HepG2 (cell line): ENCODE measurements around the gene CALM1. TPM values are rescaled to one million over a fixed set of nuclear protein-coding genes. Genes with fewer than 3 reads are reported as not detected.

Experiments
- ATAC-seq: fragments of 200-7000 bp; cut with Tn5 transposase; 3 replicates; pipeline ENCODE4 v1.9.1; 2020; ENCODE audit warnings: mild to moderate bottlenecking, moderate library complexity
- BruUV-seq: library from RNA; stranded (reverse); fragments of 400-500 nt; replicated peaks from 2 replicates; lab custom pipeline; 2021; lab: Mats Ljungman, UMichigan
- CTCF ChIA-PET: fragments of 300-600 bp; formaldehyde crosslinking; extraction: SDS; loops from one replicate; lab custom pipeline; 2021; ENCODE audit warnings: low total read pairs, inconsistent platforms, low intra/inter-chr PET ratio; lab: Yijun Ruan, JAX
- POLR2A ChIA-PET: fragments of 350-600 bp; sonication (Branson Sonifier 250); formaldehyde crosslinking; loops from one replicate; lab custom pipeline; 2020; ENCODE audit warnings: antibody characterized with exemption, inconsistent platforms; lab: Yijun Ruan, JAX
- DNase-seq: peaks from one replicate; pipeline ENCODE4 v3.0.0-alpha.2; 2015; ENCODE audit warnings: low spot score
- FAIRE-seq: peaks from 3 replicates; lab custom pipeline; 2011; peaks lifted over from hg19 to GRCh38; lab: Jason Lieb, UNC
- H2AFZ ChIP-seq: one replicate; pipeline ENCODE4 v1.6.1; 2011; ENCODE audit warnings: low read length, inconsistent platforms
- H3K27ac ChIP-seq: fragments of 300-600 bp; 3 replicates; pipeline ENCODE4 v1.8.0; 2011; ENCODE audit warnings: mixed run types, mild to moderate bottlenecking, mixed read lengths, low read length, inconsistent platforms; ENCODE audit not compliant: insufficient read depth; ENCODE audit errors: extremely low read length
- H3K27me3 ChIP-seq, 2 experiments: fragments of 200-600 bp in 1 of 2; 2 replicates in 1 of 2; 3 replicates in 1 of 2; pipeline versions ENCODE4 v1.6.0 to v1.8.0; 2011; ENCODE audit warnings: low read length in 2 of 2, mild to moderate bottlenecking in 2 of 2, moderate library complexity in 2 of 2, inconsistent platforms in 1 of 2; ENCODE audit not compliant: insufficient read depth in 2 of 2, control insufficient read depth in 1 of 2
- H3K36me3 ChIP-seq, 2 experiments: fragments of 200-600 bp in 1 of 2; replicated peaks in 1 of 2; 2 replicates in 1 of 2; 3 replicates in 1 of 2; pipeline versions ENCODE4 v1.5.1 to v1.8.0; 2011; ENCODE audit warnings: low read length in 2 of 2, inconsistent platforms in 1 of 2; ENCODE audit not compliant: insufficient read depth in 2 of 2, control insufficient read depth in 1 of 2
- H3K4me1 ChIP-seq: 2 replicates; pipeline ENCODE4 v1.5.1; 2012; ENCODE audit warnings: low read length, inconsistent platforms; ENCODE audit not compliant: insufficient read depth
- H3K4me2 ChIP-seq: 2 replicates; pipeline ENCODE4 v1.6.0; 2011; ENCODE audit warnings: low read depth, low read length, inconsistent platforms
- H3K4me3 ChIP-seq, 3 experiments: fragments of 200-600 bp in 1 of 3; sonication (generic), shearing (Covaris generic) in 1 of 3; replicated peaks in 1 of 3; 2 replicates each; pipeline ENCODE4 v1.5.1; 2011 to 2016; ENCODE audit warnings: low read length in 3 of 3, inconsistent platforms in 2 of 3, low read depth in 2 of 3, mild to moderate bottlenecking in 2 of 3, control low read depth in 1 of 3, mixed read lengths in 1 of 3; ENCODE audit not compliant: insufficient read depth in 1 of 3
- H3K79me2 ChIP-seq: one replicate; pipeline ENCODE4 v1.6.1; 2011; ENCODE audit warnings: low read length, inconsistent platforms; ENCODE audit not compliant: insufficient read depth
- H3K9ac ChIP-seq: 2 replicates; pipeline ENCODE4 v1.6.0; 2011; ENCODE audit warnings: mild to moderate bottlenecking, low read depth, low read length, inconsistent platforms; ENCODE audit not compliant: insufficient read depth
- H3K9me3 ChIP-seq: 2 replicates; pipeline ENCODE4 v1.5.1; 2012; ENCODE audit warnings: mild to moderate bottlenecking, low read length
- H4K20me1 ChIP-seq: 2 replicates; pipeline ENCODE4 v1.6.0; 2011; ENCODE audit warnings: inconsistent platforms, mild to moderate bottlenecking, low read length, moderate library complexity; ENCODE audit not compliant: insufficient read depth
- FOXC1 ChIP-seq: sonication (generic); formaldehyde crosslinking; IDR thresholded peaks from 2 replicates; pipeline ENCODE4 v1.8.0; 2022; ENCODE audit warnings: mild to moderate bottlenecking, missing genetic modification reagents, borderline replicate concordance
- RBFOX2 ChIP-seq: fragments of 200-400 bp; formaldehyde crosslinking; IDR thresholded peaks from 2 replicates; pipeline ENCODE4 v1.6.1; 2017; ENCODE audit warnings: low read depth, mild to moderate bottlenecking, low read length
- ZFYVE20 ChIP-seq: sonication (generic); formaldehyde crosslinking; IDR thresholded peaks from 2 replicates; pipeline ENCODE4 v1.8.0; 2023; ENCODE audit warnings: low read depth, mild to moderate bottlenecking, moderate library complexity, missing genetic modification reagents, borderline replicate concordance
- ZNF34 ChIP-seq: sonication (generic); formaldehyde crosslinking; IDR thresholded peaks from 2 replicates; pipeline ENCODE4 v1.4.0; 2020; ENCODE audit warnings: mild to moderate bottlenecking, missing genetic modification reagents, borderline replicate concordance
- ZSCAN22 ChIP-seq: sonication (generic); formaldehyde crosslinking; IDR thresholded peaks from 2 replicates; pipeline ENCODE4 v1.4.0; 2020; ENCODE audit warnings: mild to moderate bottlenecking, missing genetic modification reagents
- WGBS: methylation state at CpG from one replicate; pipeline ENCODE4 v1.1.6; 2017; ENCODE audit warnings: low lambda C conversion rate; 5-methylcytosine and 5-hydroxymethylcytosine counted together
- in situ Hi-C: cut with HindIII; loops from 2 replicates; pipeline ENCODE4 v1.10.0; 2017; ENCODE audit warnings: low pct_unique_long_range_greater_than_20kb; ENCODE audit not compliant: extremely low pct_ligation_motif_present
- intact Hi-C: fragments of 100-400 bp; cut with micrococcal nuclease; formaldehyde crosslinking; loops from one replicate; pipeline ENCODE4 v1.10.0; 2022; ENCODE audit not compliant: unreplicated experiment
- polyA plus RNA-seq, 8 experiments: library from polyadenylated mRNA; depleted of rRNA in 3 of 8; stranded (reverse) in 7 of 8; unstranded in 1 of 8; fragments of >200 nt; fragmentation: Illumina TruSeq in 4 of 8; extraction: Trizol in 4 of 8; gene quantifications; 2 replicates each; pipeline versions ENCODE4 v1.2.1 to v1.2.3, GENCODE V29; 2011 to 2016; ENCODE audit warnings: low read depth in 4 of 8, missing spikeins in 1 of 8, mixed read lengths in 1 of 8; ENCODE audit not compliant: insufficient read depth in 1 of 8
- total RNA-seq, 5 experiments: library from RNA; depleted of rRNA; stranded (reverse); fragments of >200 nt; fragmentation: Illumina TruSeq; extraction: Trizol; gene quantifications; 2 replicates each; pipeline ENCODE4 v1.2.3, GENCODE V29; 2016; ENCODE audit warnings: low read depth in 1 of 5
- TF ChIP-seq, protein P1 (sequence below): sonication (generic); formaldehyde crosslinking; IDR thresholded peaks from 2 replicates; pipeline ENCODE4 v1.4.0; 2020; ENCODE audit warnings: missing genetic modification reagents
- TF ChIP-seq, protein P2 (sequence below): fragments of 450-650 bp; IDR thresholded peaks from 2 replicates; pipeline ENCODE4 v1.6.1; 2017; ENCODE audit warnings: mild to moderate bottlenecking

CALM1 gene
- total and polyA plus RNA-seq, 2 of the 13 experiments (the other 11 are each of a cell fraction or from before 2014, with no cell fraction given): 110 to 238 TPM

- TF ChIP-seq FOXC1 (CRISPR knock-in tag) (no peak), ZNF34 (CRISPR knock-in tag) (no peak)
- TF ChIP-seq, all 625 proteins: peak for 21
Observed at GRCh38 chr14:90397425-90398314, 841 bp downstream of the CALM1 start (continued).

- FAIRE-seq: no peak
- TF ChIP-seq, protein P1, sequence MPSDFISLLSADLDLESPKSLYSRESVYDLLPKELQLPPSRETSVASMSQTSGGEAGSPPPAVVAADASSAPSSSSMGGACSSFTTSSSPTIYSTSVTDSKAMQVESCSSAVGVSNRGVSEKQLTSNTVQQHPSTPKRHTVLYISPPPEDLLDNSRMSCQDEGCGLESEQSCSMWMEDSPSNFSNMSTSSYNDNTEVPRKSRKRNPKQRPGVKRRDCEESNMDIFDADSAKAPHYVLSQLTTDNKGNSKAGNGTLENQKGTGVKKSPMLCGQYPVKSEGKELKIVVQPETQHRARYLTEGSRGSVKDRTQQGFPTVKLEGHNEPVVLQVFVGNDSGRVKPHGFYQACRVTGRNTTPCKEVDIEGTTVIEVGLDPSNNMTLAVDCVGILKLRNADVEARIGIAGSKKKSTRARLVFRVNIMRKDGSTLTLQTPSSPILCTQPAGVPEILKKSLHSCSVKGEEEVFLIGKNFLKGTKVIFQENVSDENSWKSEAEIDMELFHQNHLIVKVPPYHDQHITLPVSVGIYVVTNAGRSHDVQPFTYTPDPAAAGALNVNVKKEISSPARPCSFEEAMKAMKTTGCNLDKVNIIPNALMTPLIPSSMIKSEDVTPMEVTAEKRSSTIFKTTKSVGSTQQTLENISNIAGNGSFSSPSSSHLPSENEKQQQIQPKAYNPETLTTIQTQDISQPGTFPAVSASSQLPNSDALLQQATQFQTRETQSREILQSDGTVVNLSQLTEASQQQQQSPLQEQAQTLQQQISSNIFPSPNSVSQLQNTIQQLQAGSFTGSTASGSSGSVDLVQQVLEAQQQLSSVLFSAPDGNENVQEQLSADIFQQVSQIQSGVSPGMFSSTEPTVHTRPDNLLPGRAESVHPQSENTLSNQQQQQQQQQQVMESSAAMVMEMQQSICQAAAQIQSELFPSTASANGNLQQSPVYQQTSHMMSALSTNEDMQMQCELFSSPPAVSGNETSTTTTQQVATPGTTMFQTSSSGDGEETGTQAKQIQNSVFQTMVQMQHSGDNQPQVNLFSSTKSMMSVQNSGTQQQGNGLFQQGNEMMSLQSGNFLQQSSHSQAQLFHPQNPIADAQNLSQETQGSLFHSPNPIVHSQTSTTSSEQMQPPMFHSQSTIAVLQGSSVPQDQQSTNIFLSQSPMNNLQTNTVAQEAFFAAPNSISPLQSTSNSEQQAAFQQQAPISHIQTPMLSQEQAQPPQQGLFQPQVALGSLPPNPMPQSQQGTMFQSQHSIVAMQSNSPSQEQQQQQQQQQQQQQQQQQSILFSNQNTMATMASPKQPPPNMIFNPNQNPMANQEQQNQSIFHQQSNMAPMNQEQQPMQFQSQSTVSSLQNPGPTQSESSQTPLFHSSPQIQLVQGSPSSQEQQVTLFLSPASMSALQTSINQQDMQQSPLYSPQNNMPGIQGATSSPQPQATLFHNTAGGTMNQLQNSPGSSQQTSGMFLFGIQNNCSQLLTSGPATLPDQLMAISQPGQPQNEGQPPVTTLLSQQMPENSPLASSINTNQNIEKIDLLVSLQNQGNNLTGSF (CRISPR knock-in tag): no peak
- TF ChIP-seq, protein P2, sequence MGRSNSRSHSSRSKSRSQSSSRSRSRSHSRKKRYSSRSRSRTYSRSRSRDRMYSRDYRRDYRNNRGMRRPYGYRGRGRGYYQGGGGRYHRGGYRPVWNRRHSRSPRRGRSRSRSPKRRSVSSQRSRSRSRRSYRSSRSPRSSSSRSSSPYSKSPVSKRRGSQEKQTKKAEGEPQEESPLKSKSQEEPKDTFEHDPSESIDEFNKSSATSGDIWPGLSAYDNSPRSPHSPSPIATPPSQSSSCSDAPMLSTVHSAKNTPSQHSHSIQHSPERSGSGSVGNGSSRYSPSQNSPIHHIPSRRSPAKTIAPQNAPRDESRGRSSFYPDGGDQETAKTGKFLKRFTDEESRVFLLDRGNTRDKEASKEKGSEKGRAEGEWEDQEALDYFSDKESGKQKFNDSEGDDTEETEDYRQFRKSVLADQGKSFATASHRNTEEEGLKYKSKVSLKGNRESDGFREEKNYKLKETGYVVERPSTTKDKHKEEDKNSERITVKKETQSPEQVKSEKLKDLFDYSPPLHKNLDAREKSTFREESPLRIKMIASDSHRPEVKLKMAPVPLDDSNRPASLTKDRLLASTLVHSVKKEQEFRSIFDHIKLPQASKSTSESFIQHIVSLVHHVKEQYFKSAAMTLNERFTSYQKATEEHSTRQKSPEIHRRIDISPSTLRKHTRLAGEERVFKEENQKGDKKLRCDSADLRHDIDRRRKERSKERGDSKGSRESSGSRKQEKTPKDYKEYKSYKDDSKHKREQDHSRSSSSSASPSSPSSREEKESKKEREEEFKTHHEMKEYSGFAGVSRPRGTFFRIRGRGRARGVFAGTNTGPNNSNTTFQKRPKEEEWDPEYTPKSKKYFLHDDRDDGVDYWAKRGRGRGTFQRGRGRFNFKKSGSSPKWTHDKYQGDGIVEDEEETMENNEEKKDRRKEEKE: no peak
- 0 out of 2 replicates have a peak, but pooled peaks have one; percentile 1 for TF ChIP-seq RBFOX2
- TF ChIP-seq ZFYVE20 (CRISPR knock-in tag): no peak
- TF ChIP-seq ZSCAN22 (CRISPR knock-in tag): no peak
Observed at GRCh38 chr14:90398315-90398839, 1.5 kb downstream of the CALM1 start.

More at GRCh38 chr14:90398315-90398839, 1.5 kb downstream of the CALM1 start:
- intact Hi-C loops (loop anchor here (5.0 kb wide), 1 partner anchor 359 kb away; no protein-coding TSS in a partner anchor), in situ Hi-C loops (loop anchor here (5.0 kb wide), 1 partner anchor 124 kb away; no protein-coding TSS in a partner anchor)
- DNase-seq (no peak), ATAC-seq (peak; percentile 24)
- BruUV-seq: no TSS peak
- H3K27ac ChIP-seq: peak overlapping the region; percentile 52
- peaks cover 32% of the 10 kb centered on the region for H3K79me2 ChIP-seq
- H2AFZ ChIP-seq: no peak overlapping the region
- peaks cover 16 to 34% of the 10 kb centered on the region in 2 experiments for H3K36me3 ChIP-seq
- peaks cover 23% of the 10 kb centered on the region for H4K20me1 ChIP-seq
- peak overlapping the region; percentile 69 for H3K9ac ChIP-seq
- peak overlapping the region; percentile 71 to 95 (median 91); a peak in 5 of 6 replicates for H3K4me3 ChIP-seq
- peaks cover 0 to 4% of the 10 kb centered on the region in 2 experiments; a peak in 1 of 5 replicates for H3K27me3 ChIP-seq
- CTCF ChIA-PET: interaction anchor here (1.5 to 3.5 kb wide), 4 partner anchors 109 to 360 kb away, joined by 5 to 54 read pairs (median 28); no protein-coding TSS in a partner anchor
- peak overlapping the region; percentile 99 for H3K4me2 ChIP-seq
- POLR2A ChIA-PET: interaction anchor here (1.5 kb wide), 1 partner anchor 16 kb away, joined by 13 read pairs; no protein-coding TSS in a partner anchor
- WGBS: 18% methylated on average over 16 of the region's 35 CpGs
- H3K4me1 ChIP-seq: peaks cover 39% of the 10 kb centered on the region
- no peaks in the 10 kb centered on the region for H3K9me3 ChIP-seq
